Stimulated activated CD4-positive, alpha-beta T cell treated with anti-CD3 and anti-CD28 coated beads, Interleukin-1b, Interleukin-23, amount 100 ng/mL, for 24 hours (primary cell): ENCODE results near the gene PRLH.
"Not testable (repeated sequence)": the region's sequence is repeated elsewhere in the genome, so short reads cannot be mapped to it uniquely, and the experiment has no call there.

Source experiments
- DNase-seq, 4 experiments: peaks; one replicate each; pipeline ENCODE4 v3.0.0-alpha.2; 2020; ENCODE audit warnings: low read depth in 4 of 4, low spot score in 1 of 4

Gene PRLH

DNA sequence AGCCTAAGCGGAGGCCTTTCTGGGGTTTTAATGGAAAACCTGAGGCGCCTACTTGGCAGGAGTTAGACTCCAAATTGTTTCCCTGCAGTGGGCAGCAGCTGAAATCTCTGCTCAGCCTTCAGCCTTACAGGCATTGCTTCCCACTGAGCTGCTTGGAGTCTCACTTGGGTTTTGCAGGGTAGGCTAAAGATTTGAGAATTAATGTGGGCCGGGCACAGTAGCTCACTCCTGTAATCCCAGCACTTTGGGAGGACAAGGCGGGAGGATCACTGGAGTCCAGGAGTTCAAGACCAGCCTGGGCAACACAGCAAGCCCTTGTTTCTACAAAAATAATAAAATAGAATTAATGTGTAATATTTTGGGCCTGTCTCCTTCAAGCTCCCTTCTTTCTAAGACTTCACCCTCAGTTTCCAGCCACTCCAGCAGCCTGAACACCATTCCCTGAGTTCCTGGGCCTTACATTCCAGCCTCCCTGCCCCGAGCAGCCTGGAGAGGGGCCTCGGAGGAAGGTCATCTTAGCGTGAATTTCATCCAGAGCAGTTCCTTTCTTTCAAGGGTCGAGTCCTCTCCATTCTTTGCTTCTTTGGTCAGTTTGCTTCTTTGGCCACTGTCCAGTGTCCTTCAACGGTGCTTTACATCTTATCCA is 33.2 kb downstream of the PRLH start:
- no peak for DNase-seq

DNA sequence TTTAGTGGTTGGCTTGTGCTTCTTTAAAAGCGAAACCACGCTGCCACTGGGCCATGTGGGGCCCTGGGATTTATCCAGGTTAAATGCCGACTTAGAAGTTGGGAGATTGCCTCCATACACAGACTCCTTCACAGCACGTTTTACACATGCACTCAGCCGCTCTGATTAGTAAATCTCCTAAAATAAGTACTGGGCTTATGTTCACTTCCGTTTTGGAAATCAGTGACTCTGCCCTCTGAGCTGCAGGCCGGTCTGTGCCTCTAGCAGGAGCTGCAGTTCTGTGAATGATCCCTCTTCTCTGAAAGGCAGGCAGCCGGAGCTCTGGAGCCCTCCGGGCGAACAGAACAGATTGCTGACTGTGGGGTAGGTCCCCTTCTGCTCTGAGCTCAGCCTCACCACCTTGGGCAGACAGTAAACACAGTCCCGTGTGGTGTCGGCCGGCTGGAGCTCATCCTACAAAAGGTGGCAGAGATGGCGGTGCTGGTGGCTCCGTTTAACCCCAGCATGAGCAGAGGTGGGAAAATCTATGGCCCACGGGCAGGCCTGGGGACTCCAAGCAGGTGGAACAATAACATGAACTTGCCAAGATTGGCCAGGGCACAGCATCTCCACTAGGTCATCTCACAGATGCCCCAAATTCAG is 34.0 kb downstream of the PRLH start:
- DNase-seq = no peak

DNA sequence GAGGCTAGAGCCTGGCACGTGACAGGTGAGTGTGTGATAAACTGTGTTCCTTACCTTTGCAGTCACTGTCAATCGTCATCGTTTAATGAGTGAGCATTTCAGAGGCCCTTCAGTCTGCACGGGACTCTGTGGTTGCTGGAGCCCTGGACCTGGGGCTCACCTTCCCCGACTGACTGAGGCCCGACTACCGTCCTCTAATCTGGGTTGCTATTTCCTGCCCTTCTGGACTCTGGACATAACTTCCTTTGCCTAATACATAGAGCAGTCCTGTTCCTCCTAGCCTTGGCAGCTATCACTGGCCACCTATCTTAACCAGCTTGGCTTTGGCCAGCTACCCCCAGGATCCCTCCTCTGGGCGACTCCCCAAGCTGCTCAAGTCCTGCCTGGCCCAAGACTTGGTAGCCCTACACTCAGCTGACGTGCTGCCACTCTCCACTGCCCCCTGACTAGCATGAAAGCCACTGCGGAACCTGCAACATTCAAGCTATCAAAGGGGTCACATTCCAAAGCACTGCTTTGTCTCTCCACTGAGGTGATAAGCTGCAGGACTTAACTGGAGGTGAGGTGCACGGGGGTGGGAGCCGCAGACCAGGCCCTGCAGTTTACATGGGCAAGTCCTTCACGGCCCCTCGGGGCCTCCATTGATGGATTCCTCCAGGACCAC is 35.2 kb downstream of the PRLH start:
- DNase-seq = no peak

DNA sequence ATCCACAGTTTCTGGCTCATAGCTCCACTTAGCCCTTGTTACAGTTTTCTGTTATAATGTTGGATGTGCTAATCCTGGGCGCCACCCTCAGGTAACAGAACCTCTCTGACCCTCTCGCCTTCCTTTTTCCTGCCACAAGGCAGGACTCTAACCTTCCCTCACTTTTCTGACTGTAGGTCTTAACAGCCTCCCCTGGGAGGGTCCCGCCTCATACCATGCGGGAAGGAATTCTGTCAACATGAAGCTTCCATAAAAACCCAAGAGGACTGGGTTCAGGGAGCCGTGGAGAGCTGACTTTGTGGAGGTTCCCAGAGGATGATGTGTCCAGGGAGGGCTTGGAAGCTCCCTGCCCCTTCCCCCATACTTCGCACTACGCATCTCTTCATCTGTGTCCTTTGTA is 36.0 kb downstream of the PRLH start:
- DNase-seq = no peak

DNA sequence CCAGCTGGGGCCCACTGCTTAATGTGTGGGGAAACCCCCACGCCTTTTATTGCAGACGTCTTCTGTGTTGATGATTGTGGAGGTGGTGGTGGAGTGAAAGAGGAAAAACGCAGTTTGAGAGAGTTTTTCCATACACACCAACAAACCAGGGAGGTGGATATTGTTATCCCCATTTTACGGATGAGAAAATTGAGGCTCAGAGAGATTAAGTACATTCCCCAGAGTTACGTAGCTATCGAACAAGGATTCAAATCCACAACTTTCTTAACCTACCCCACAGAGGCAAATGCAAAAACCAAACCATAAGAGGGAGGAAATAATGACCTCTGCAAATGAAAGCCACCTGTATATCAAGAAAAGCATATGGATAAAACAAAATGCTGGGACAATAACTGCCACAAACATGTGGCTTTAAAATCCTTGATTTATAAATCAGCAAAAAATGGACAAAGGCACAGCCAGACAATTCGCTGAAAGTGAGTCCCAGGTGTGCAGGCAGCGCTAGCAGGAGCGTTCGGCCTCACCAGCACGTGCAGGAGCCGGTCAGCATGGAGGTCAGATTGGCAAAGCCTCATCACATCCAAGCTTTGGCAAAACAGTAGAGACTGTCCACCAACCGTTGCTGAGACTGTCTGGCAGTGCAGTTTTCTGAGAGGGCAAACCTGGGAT is 36.8 kb downstream of the PRLH start:
- no peak for DNase-seq

DNA sequence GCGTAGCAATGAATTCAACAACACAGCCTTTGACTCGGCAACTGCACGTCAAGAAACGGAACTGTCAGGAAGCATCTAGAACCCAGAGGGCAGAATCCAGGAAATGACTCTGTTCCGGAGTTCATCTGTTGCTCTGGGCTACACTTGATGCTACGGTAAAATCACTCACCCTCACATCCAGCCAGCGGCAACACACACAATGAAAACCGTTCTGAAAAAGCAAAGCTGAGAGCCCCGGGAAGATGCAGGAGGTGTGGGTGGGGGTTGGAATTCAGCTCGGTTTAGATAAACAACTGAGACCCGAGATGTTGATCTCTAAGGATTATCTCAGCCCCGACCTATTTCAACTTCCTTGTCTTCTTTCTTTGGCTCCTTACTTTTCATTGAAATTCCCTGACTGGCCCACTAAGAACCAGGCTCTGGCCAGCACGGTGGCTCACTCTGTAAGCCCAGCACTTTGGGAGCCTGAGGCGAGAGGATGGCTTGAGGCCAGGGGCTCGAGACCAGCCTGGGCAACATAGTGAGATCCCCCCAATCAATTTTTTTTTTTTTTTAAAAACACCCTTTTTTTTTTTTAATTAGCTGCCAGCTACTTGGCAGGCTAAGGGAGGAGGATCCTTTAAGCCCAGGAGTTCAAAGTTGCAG is 37.5 kb downstream of the PRLH start:
- no peak for DNase-seq

DNA sequence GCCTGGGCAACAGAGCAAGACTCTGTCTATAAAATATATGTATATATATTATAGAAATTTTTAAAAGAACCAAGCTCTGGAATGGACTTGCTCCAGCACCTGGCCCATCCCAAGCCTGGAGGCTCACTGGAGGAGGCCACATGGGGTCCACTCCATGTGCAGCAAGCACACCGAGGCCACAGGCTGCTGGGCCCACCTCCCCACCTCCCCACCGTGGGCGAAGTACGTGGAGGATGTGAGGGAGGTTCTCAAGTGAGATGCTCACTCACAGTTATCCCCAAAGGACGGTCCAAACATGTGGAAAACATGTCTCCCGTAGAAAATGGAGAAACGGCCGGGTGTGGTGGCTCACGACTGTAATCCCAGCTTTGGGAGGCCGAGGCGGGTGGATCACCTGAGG is 38.0 kb downstream of the PRLH start:
- no peak for DNase-seq

DNA sequence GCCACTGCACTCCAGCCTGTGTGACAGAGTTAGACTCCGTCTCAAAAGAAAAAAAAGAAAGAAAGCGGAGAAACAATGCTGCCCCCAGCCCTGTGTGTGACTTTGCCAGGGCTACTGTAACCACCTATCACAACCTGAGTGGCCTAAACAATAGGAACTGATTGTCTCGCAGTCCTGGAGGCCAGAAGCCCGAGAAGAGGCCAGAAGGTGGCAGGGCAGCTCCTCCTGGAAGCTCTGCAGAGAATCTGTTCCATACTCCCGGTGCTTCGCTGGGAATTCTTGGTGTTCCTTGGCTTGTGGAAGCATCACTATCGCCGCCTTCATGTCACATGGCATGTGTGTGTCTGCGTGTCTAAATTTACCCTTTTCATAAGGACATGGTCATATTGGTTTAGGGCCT is 38.6 kb downstream of the PRLH start:
- no peak for DNase-seq

DNA sequence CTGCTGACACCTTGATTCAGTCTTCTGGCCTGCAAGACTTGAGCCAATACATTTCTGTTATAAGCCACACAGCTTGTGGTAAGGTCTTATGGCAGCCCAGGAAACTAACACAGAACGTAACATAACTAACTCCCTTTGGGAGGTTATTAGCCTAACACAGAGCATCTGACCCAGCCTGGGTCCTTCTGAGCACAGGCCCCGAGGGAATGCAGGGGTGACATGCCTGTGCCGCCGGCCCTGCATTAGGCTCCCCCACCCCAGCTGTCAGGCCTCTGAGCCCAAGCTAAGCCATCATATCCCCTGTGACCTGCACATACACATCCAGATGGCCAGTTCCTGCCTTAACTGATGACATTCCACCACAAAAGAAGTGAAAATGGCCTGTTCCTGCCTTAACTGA is 40.1 kb downstream of the PRLH start:
- DNase-seq = not testable (repeated sequence)

DNA sequence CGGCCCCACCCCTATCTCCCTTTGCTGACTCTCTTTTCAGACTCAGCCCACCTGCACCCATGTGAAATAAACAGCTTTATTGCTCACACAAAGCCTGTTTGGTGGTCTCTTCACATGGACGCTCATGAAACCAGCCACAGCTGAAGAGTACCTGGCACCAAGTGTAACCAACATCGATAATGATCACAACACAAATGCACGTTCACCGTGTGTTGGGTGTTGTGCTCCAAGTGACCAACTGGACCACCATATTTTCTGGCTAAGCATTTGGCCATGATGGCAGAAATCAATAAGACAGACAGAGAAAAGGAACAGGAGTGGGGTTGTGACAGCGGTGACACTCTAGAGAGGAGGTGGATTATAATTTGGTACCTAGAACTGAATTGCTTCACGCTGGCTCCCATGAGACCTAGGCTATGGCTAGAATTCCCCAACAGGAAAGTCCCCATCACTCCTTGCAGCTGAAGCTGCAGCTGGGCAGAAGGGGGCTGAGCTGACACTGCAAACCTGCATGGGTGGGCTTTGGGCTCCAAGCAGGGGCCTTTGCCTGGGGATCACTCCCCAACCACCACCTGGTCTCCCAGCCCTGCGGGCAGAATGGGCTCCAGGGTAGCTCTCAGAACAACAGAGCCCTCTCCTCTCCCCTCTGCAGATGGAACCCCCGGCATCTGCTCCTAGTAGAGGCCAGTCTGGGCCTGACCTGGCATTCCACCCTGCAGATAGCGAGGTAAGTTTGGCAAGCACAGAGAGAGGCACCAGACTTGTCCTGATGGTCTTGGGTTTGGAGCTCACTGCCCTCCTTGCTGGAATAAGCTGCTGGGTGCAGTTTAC is 46.4 kb downstream of the PRLH start:
- no peak for DNase-seq

DNA sequence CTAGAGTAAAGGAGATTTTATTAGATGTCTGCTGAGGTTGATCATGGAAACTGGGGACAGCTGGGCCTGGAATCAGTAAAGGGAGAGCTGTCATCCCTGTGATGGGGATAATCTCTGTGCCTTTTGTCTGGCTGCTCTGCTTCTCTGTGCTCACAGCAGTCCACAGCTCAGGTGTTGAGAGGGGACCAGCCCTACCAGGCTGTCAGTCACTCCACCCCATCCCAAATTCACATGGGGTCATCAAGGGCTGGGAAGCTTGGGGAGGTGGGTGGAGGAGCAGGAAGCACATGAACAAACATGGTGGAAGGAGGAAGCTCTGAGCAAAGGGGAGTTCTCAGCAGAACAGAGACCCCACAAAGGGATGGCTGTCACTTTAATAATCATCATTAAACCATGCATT is 47.3 kb downstream of the PRLH start:
- DNase-seq = no peak

DNA sequence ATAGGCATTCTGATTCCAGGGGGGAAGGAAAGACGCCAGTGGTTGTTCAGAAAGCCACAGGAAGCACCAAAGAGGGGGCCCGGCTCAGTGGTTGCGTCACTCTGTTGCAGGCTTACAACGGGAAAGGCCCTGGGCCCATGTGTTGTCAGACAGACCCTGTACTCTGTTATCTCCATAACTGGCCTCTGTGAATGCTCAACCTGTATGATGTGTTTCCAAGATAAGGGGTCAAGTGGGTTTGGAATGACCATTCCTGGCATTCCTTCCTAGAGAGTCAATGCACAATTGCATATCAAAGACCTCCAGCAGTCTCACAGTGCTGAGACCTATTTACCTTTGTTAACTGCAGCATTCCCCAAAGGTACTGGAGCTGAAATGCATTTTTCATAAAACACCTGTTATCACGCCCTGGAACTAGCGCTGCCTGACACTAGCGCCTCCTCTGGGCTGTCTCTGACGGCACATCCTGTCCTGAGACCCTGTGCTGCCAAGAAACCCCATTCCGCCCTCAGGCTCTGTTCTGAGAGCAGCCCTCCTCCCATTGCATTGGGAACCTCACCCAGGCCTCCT is 47.9 kb downstream of the PRLH start:
- no peak for DNase-seq

DNA sequence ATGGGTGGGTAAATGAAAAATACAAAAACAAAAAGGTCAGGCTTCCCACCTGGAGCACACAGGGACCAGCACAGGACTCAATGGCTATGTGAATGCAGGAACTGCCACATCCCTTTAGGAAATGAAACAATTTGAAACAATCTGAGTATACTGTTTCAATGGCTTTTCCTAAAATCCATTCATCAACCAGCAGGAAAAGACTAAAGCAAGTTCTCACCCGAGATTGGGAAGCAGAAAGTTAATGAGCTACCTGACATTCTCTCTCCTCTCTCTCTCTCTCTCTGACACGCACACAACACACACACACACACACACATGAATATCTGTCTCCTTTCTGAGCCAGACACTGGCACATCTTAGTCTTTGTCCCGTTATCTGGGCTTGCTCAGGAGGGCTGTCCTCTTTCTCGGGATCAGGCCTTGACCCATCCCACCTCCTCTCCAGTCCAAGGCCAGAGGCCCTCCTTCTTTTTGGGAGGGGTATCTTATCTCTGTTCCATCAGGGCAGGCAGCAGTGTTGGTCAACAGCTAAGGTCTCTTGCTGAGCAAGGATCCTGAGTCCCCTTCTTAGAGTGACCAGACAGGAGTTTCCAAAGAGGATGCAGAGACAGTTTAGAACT is 49.4 kb downstream of the PRLH start:
- no peak for DNase-seq

DNA sequence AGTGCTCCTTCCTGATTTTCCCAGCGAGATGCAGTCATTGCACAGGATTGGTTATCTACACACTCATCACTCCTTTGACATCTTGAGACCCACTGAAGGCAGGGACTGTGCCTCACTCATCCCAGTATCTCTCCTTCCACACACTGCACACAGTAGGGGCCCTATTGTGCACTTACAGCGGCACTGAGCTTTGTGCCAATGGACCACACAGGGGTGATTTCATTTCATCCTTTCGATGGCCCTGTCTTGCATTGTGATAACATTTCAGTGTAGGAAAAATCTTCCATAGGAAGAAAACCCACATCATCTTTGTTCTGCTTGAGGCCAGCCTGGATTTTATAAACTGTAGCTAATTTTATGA is 50.0 kb downstream of the PRLH start:
- DNase-seq = no peak
